Fibroblast of upper back skin (primary cell): Measurements from ENCODE around the gene OTOP2.

Experiments used
- DNase-seq: peaks from one replicate; pipeline ENCODE4 v3.0.0-alpha.2; 2013

The OTOP2 gene

GRCh38 chr17:74925242-74925641, 1.2 kb downstream of the OTOP2 start:
- DNase-seq, result no peak

DNA sequence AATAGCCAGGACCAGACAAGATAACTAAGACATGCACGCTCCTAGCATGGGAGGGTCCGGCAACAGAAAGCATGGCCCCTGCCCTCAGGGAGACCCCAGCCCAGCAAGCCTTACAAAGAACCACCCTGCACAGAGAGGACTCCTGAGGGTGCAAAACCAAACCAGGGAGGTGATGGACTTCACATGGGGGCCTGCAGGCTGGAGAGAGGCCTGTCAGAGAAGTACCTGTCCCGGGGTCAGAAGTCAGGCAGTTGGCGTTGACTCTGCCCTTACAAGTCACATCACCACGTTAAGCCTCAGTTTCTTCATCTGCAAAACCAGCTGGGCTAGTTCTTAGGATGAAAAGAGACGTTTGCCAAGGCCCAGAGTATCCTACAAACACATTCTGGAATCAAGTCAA, 4.7 kb downstream of the OTOP2 start:
- DNase-seq, result no peak

- DNase-seq, result no peak
Observed at GRCh38 chr17:74930535-74931036, 6.5 kb downstream of the OTOP2 start.

DNA sequence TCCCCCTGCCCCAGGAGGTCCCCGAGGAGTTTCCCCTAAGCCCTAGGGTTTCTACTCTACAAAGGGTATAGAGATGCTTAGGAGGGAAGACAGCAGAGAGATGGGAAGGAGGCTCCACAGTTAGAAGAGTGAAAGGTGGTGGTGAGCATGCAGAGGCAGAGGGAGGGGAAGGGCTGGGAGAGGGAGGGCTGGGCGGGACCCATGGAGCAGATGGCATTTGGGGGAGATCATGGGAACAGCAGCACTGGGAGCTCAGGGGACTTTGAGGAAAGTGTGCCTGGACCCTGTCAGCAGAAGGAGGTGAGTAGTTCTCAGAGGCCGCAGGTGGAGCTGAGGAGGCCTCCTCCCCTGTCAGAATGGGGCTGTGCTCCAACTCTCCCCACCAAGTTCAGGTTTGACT, 11.0 kb downstream of the OTOP2 start:
- DNase-seq, result no peak

DNA sequence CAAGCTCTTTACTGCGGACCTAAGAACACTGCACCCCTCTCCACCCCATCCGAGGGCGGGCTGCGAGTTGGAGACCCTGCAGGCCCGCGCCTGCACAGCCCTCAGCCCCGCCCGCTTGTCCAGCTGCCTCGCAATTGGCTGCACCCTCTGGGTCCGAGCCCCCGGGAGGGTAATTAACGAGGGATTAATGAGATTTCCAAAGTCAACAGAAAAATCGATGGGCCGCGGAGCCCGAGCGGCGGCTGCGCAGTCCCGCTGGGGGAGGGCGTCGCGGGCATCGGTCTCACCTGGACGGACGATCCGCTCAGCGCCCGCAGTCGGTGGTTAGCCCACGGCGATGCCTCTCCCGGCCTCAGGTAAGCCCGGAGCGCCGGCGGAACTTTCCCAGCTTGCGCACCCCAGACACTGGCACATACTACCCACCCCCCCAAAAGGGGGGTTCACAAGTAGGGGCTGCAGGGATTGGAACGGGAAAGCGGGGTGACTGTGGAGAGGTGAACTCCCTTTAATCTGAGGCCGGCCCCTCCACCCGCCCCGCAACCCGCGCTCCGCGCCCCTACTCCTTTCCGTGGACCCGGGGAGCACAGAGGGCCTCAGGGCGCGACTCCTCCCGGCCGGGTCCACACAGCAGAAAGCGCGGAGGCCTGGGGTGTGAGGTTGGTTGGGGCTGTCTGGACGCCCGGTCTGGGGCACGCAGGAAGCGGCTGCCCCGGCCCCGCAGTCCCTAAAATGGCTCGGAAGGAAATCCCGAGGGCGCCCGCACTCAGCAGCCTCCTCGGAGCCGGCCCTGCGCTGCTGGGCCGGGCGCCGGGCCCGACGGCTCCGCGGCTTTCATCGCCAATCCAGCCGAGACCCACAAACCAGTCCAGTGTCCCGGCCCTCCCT, 11.8 kb downstream of the OTOP2 start, which contains the start of gene OTOP3:
Gene OTOP3, plus strand, starts transcription at position 314 of the 885 bp plus-strand sequence. Its CDS starts 24 bp downstream, at position 338.
- DNase-seq, result no peak

DNA sequence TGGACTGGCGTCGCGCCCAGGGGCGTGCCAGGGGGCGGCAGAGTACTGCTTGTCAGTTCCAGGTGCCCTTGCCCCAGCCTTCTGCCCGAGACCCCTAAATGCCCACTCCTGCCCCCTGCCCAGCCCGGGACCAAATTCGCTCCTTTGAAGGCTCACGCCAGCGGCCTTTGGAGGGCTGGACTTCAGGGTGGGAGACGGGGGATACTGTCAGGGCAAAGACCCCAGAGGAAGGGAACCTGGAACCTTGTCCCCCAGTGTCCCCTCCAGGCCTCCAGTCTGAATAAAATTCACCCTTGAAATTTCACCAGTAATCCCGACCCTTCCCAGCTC, 12.4 kb downstream of the OTOP2 start:
- DNase-seq, result no peak

GRCh38 chr17:74937064-74938051, 13.3 kb downstream of the OTOP2 start:
- no peak for DNase-seq

DNA sequence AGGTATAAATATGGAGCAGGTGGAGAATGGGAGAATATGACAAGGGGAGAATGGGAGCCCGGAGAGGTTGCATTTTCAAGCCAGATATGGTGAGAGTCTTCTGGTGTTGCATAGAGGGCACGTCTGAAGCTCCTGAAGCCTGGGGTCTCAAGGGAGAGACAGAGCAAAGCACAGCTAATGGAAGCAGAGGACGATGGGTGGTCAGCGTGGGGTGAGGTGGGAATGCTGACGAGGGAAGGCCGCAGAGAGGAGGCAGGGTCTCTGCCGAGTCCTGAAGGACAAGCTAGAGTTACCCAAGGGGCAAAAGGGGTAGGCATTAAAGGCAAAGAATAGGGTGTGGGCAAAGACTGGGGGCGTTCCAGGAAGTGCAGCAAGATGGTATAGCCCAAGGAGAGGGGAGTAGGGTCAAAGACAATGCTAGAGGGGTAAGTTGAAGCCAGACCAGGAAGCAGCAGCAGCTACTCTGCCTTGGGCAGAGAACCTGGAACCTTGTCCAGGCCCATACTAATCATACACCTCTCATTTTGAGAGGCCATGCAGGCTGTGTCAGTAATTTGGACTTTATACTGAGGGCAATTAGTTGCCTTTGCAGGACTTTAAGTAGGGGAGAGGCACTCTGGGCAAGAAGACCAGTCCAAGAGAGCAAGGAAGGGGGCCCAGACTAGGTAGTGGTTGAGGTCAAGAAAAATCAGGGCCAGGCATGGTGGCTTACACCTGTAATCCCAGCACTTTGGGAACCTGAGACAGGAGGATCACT, 14.3 kb downstream of the OTOP2 start:
- no peak for DNase-seq

GRCh38 chr17:74939534-74939933, 15.5 kb downstream of the OTOP2 start:
- DNase-seq, result no peak

DNA sequence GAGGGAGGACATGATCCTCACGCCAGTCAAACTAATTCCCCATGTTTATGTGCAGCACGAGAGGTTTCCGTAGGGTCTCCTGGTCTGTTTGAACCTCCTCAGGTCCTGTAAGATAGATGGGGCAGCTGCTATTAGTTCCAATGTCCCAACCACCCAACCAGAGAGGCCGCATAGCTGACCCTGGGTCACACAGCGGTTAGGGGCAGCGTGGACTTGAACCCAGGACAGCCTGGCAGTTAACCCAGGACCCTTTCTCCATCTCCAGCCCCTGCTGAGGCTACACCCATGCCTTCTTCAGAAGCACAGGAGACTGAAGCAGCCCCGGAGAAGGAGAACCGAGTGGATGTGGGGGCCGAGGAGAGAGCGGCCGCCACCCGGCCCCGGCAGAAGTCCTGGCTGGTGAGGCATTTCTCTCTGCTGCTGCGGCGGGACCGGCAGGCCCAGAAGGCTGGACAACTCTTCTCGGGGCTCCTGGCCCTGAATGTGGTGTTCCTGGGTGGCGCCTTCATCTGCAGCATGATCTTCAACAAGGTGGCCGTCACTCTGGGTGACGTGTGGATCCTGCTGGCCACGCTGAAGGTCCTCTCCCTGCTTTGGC, 17.2 kb downstream of the OTOP2 start:
- no peak for DNase-seq

GRCh38 chr17:74943808-74944522, 19.9 kb downstream of the OTOP2 start:
- no peak for DNase-seq

DNA sequence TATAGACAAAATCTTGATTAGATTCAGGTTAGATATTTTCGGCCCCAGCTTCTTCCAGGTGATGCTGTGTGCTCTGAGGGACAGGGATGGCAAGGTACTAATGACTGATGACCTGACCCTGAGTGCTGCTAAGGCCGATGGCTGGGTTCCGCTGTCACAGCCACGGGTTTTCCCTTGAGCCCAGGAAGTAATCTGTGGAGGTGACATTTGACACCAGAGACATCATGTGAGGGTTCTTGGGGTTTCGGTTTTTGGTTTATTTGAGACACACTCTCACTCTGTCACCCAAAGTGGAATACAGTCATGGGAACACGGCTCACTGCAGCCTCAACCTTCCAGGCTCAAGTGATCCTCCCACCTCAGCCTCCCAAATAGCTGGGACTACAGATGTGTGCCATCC, 21.5 kb downstream of the OTOP2 start:
- DNase-seq, result no peak

DNA sequence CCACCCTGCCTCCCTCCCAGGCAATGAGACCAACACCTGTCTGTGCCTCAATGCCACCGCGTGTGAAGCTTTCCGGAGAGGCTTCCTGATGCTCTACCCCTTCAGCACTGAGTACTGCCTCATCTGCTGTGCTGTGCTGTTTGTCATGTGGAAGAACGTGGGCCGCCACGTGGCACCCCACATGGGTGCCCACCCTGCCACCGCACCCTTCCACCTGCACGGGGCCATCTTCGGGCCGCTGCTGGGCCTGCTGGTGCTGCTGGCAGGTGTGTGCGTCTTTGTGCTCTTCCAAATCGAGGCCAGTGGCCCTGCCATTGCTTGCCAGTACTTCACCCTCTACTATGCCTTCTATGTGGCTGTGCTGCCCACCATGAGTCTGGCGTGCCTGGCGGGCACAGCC, 22.6 kb downstream of the OTOP2 start:
- DNase-seq, result no peak

DNA sequence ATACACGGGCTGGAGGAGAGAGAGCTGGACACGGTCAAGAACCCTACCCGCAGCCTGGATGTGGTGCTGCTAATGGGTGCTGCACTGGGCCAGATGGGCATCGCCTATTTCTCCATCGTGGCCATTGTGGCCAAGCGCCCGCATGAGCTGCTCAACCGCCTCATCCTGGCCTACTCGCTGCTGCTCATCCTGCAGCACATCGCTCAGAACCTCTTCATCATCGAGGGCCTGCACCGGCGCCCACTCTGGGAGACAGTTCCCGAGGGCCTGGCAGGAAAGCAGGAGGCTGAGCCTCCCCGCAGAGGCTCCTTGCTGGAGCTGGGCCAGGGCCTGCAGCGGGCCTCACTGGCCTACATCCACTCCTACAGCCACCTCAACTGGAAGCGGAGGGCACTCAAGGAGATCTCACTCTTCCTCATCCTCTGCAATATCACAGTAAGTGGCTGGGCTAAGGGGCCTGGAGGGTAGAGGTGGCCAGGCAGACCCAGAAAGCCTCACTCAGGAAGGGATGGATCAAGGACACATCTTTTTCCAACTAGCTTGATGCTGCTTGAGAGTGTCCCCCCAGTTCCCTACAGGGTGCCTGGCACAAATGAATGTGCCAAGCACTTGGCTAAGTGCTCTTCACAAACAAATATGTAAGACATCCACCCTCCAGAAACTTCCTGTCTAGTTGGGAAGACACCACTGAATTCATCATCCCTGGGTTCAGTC, 23.1 kb downstream of the OTOP2 start:
- no peak for DNase-seq

DNA sequence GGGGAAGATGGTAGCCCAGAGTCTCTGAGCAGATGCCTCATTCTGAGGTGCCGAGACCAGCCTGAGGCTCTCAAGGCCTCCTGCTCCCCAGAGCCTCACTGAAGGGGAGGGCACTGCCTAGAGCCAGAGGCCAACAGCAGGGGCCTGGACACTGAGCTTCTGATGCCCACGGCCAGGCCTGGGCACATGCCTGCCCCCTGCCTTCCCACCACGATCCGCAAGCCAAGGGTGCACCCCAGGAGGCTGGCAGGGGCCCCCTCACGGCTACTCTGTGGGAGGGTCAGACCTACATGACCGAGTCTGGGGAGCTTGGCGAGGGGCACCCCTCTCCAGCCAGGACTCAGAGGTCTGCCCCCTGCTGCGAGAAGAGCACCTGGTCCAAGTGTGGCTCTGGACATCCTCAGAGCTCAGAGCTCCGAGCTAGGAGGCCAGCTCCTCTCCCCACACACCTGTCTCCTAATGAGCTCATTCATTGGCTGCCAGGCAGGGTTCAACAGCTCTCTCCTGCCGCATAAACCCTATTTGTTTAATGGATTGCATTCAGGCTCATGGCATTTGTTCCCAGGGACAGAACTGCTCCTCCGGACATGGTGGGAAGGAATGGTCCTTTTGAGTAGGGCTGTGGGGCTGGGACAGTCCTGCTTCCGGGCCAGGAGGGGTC, 25.5 kb downstream of the OTOP2 start:
- DNase-seq, result no peak

DNA sequence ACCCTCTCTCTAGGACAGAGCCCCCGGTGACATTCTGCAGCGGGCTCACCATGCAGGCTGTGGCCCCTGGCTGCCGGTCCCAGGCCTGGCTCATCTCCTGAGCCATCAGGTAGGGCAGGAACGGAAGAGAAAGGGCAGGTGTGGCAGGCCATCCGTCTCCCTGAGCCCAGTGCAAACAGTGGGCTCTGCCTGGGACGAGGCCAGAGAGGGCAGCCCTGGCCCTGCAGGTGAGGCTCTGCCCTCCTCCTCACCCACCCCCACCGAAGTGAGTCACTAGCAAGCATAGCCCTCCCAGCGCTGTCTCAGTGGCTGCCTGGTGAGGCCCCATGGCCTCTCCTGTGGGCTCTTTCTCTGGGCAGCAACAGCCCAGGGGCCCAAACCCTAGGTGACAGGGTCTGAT, 26.1 kb downstream of the OTOP2 start:
- no peak for DNase-seq

- no peak for DNase-seq
Observed at GRCh38 chr17:74951065-74951464, 27.0 kb downstream of the OTOP2 start.

DNA sequence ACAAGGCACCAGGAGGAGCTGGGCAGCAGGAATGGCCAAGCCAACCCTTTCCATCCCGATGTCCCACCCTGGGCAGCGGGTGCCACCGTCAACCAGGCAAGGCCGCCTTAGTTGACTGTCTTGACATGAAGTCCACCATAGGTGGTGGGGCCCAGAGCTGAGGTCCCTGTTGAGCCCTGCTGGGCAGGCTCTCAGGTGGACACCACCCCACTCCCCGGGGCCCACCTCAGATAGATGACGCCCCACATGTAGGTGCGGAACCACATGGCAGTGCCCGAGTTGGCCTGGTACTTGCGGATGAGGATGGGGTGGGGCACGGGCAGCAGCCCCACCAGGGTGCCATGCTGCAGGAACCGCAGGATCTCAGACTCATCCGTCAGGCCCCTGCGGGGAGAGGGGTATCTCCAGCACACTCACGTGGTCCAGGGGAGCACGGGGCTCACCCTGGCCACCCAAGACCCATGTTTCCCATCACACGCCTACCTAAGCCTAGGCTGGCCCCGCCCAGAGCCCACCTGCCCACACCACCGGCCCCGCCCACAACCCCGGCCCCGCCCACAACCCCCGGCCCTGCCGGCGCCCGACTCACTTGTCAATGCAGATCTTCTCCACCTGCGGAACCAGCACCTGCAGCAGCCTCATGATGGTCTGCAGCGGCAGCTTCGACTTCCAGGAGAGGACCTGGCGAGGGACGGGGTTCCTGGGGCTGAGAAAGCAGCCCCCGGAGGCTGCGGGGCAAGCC, 27.8 kb downstream of the OTOP2 start:
- DNase-seq, result no peak

DNA sequence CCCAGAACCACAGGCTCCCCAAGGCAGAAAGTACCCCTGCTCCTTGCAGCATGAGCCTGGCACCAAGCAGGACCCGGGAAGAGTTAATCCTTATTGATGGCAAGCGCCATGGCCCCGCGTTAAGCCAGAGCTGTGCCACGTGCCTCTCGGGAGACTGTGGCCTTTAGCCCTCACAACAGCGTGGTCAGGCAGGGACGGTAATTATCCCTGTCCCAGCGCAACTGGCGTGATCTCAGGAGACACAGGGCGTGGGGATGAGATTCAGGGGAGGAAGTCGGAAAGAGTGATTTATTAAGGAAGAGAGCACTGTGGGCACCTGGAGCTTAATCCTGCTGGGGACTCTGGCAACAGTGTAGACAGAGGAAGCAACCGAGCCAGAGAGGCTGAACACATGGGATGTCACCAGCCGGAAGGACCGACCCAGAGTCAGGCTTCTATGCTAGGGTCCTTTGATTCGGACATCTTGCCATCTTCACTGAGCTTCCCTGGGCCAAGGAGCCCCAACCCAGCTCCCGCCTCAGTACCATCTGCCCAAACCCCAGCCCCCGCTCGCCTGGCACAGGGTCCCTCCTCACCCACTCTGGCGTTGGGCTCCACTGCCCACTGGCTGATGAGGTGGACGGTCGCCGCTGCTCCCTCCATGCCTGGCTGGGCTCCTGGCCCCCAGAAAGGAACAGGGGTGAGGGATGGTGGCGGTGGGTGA, 28.5 kb downstream of the OTOP2 start:
- DNase-seq, result no peak
